Endothelial cell of umbilical vein (primary cell): ENCODE data around the gene PRRT1B. TPM values are rescaled to one million over a fixed set of nuclear protein-coding genes. Genes with fewer than 3 reads are reported as not detected.

Experiments used
- BruUV-seq: library from RNA; stranded (reverse); fragments of 400-500 nt; replicated peaks from 2 replicates; lab custom pipeline; 2021; lab: Mats Ljungman, UMichigan
- CTCF ChIA-PET: fragments of 300-600, 350-600 bp; sonication (Branson Sonifier 250); formaldehyde crosslinking; loops from one replicate; lab custom pipeline; 2021; ENCODE audit warnings: antibody characterized with exemption, inconsistent platforms; lab: Charles Lee
- POLR2A ChIA-PET: fragments of 300-600, 350-600 bp; sonication (Branson Sonifier 250); formaldehyde crosslinking; loops from one replicate; lab custom pipeline; 2021; ENCODE audit warnings: antibody characterized with exemption, inconsistent platforms; lab: Charles Lee
- DNase-seq: peaks from one replicate; pipeline ENCODE4 v3.0.0-alpha.2; 2011; ENCODE audit warnings: low read depth, low spot score
- FAIRE-seq: peaks from 2 replicates; lab custom pipeline; 2011; peaks lifted over from hg19 to GRCh38; lab: Jason Lieb, UNC
- H2AFZ ChIP-seq: 2 replicates; pipeline ENCODE4 v1.6.0; 2012; ENCODE audit warnings: low read depth, low read length, control low read depth, inconsistent platforms
- H3K27ac ChIP-seq: 2 replicates; pipeline ENCODE4 v1.5.1; 2011; ENCODE audit warnings: low read depth, mild to moderate bottlenecking, control low read depth, low read length, moderate library complexity; ENCODE audit not compliant: insufficient read depth
- H3K27me3 ChIP-seq, 2 experiments: 2 replicates each; pipeline versions ENCODE4 v1.6.0 to v1.6.1; 2011; ENCODE audit warnings: low read length in 2 of 2, mixed read lengths in 1 of 2; ENCODE audit not compliant: control insufficient read depth in 2 of 2, insufficient read depth in 2 of 2
- H3K36me3 ChIP-seq, 2 experiments: 2 replicates in 1 of 2; 3 replicates in 1 of 2; pipeline ENCODE4 v1.5.1; 2011; ENCODE audit warnings: low read length in 2 of 2, mild to moderate bottlenecking in 1 of 2, moderate library complexity in 1 of 2; ENCODE audit not compliant: control insufficient read depth in 2 of 2, insufficient read depth in 2 of 2; ENCODE audit errors: extremely low read depth in 1 of 2
- H3K4me1 ChIP-seq: 3 replicates; pipeline ENCODE4 v1.5.1; 2011; ENCODE audit warnings: mild to moderate bottlenecking, low read length; ENCODE audit not compliant: control insufficient read depth, insufficient read depth; ENCODE audit errors: extremely low read depth
- H3K4me2 ChIP-seq: 2 replicates; pipeline ENCODE4 v1.6.1; 2011; ENCODE audit warnings: low read length, control low read depth, mixed read lengths; ENCODE audit not compliant: insufficient read depth
- H3K4me3 ChIP-seq, 3 experiments: fragments of 200-600 bp in 1 of 3; sonication (generic), shearing (Covaris generic) in 1 of 3; replicated peaks in 1 of 3; 2 replicates each; pipeline ENCODE4 v1.5.1; 2011 to 2016; ENCODE audit warnings: control low read depth in 3 of 3, low read length in 3 of 3, mild to moderate bottlenecking in 2 of 3, inconsistent platforms in 1 of 3, low read depth in 1 of 3, moderate library complexity in 1 of 3; ENCODE audit not compliant: insufficient read depth in 1 of 3
- H3K79me2 ChIP-seq: 2 replicates; pipeline ENCODE4 v1.6.0; 2012; ENCODE audit warnings: low read length, inconsistent platforms; ENCODE audit not compliant: control insufficient read depth, insufficient read depth
- H3K9ac ChIP-seq: replicated peaks from 2 replicates; pipeline ENCODE3; 2011; ENCODE audit warnings: low read length, control low read depth; ENCODE audit not compliant: insufficient read depth; ENCODE audit errors: extremely low read depth
- H3K9me1 ChIP-seq: replicated peaks from 3 replicates; pipeline ENCODE4 v1.6.0; 2011; ENCODE audit warnings: mild to moderate bottlenecking, low read length; ENCODE audit not compliant: control insufficient read depth, insufficient read depth; ENCODE audit errors: extremely low read depth
- H3K9me3 ChIP-seq: replicated peaks from 2 replicates; pipeline ENCODE4 v1.5.1; 2012; ENCODE audit warnings: low read length, inconsistent platforms; ENCODE audit not compliant: control insufficient read depth, insufficient read depth
- H4K20me1 ChIP-seq: replicated peaks from 2 replicates; pipeline ENCODE3; 2011; ENCODE audit warnings: mild to moderate bottlenecking, low read length; ENCODE audit not compliant: control insufficient read depth, insufficient read depth; ENCODE audit errors: extremely low read depth
- EZH2 ChIP-seq: IDR thresholded peaks from 2 replicates; pipeline ENCODE4 v1.6.1; 2012; ENCODE audit warnings: borderline replicate concordance, low read depth, mild to moderate bottlenecking, moderate library complexity, low read length, inconsistent platforms; ENCODE audit not compliant: severe bottlenecking
- FOS ChIP-seq: IDR thresholded peaks from 2 replicates; pipeline ENCODE4 v1.6.1; 2011; ENCODE audit warnings: mild to moderate bottlenecking, low read length, moderate library complexity, borderline replicate concordance; ENCODE audit not compliant: insufficient read depth
- GATA2 ChIP-seq: IDR thresholded peaks from 2 replicates; pipeline ENCODE4 v1.7.0; 2011; ENCODE audit warnings: low read depth, mild to moderate bottlenecking, moderate library complexity, mixed read lengths, low read length; ENCODE audit not compliant: insufficient read length, insufficient read depth
- MYC ChIP-seq: IDR thresholded peaks from one replicate; pipeline ENCODE4 v1.6.1; 2011; ENCODE audit warnings: mild to moderate bottlenecking, low read depth, low read length
- POLR2A ChIP-seq: IDR thresholded peaks from 2 replicates; pipeline ENCODE4 v1.6.1; 2012; ENCODE audit warnings: low read depth, mild to moderate bottlenecking, control low read depth, low read length
- POLR2AphosphoS5 ChIP-seq: IDR thresholded peaks from 2 replicates; pipeline ENCODE4 v1.6.1; 2012; ENCODE audit warnings: low read depth, mild to moderate bottlenecking, control low read depth, low read length, moderate library complexity; ENCODE audit not compliant: insufficient read depth
- dilution Hi-C: fragments of 300-500 bp; cut with MboI; formaldehyde crosslinking; loops from one replicate; pipeline ENCODE4 v1.15.0; 2019; ENCODE audit warnings: low sequenced_read_pairs; ENCODE audit not compliant: extremely low pct_ligation_motif_present
- intact Hi-C: fragments of 100-400 bp; cut with micrococcal nuclease; formaldehyde crosslinking; loops from one replicate; pipeline ENCODE4 v1.10.0; 2022
- polyA plus RNA-seq, 4 experiments: library from polyadenylated mRNA; depleted of rRNA in 3 of 4; stranded (reverse) in 3 of 4; unstranded in 1 of 4; fragments of >200 nt; gene quantifications; 2 replicates each; pipeline versions ENCODE4 v1.2.1 to v1.2.3, GENCODE V29; 2011 to 2012; ENCODE audit warnings: missing spikeins in 1 of 4
- total RNA-seq: library from RNA; stranded (reverse); gene quantifications from 2 replicates; pipeline ENCODE4 v1.2.3, GENCODE V29; 2021
- TF ChIP-seq, protein P1 (sequence below), 2 donors: IDR thresholded peaks; 1 replicate in 1 of 2; 2 replicates in 1 of 2; pipeline ENCODE4 v1.5.1; 2011; ENCODE audit warnings: low read length in 2 of 2, mild to moderate bottlenecking in 2 of 2, moderate library complexity in 2 of 2, control low read depth in 1 of 2, inconsistent platforms in 1 of 2, low read depth in 1 of 2; ENCODE audit not compliant: insufficient read depth in 1 of 2; ENCODE audit errors: extremely low read depth in 1 of 2
- TF ChIP-seq, protein P2 (sequence below): IDR thresholded peaks from 2 replicates; pipeline ENCODE4 v1.6.1; 2011; ENCODE audit not compliant: insufficient read depth, insufficient read length

Gene PRRT1B
- total and polyA plus RNA-seq, 2 donors (not counting 3 experiments of a cell fraction or from before 2014, with no cell fraction given) = not detected

- CTCF ChIA-PET = interaction anchor here (0.7 kb wide), 1 partner anchor 9 kb away, joined by 3 read pairs; no protein-coding TSS in a partner anchor
- dilution Hi-C loops (no loop called here), intact Hi-C loops (no loop called here)
- DNase-seq (no peak), FAIRE-seq (no peak)
- Histone ChIP-seq H3K9me3 (no peaks in the 10 kb centered on the region), H4K20me1 (no peaks in the 10 kb centered on the region), H3K4me2 (no peak overlapping the region), H3K36me3 (no peaks in the 10 kb centered on the region), H3K9ac (no peak overlapping the region), H2AFZ (no peak overlapping the region), H3K27ac (no peak overlapping the region), H3K4me3 (no peak overlapping the region), H3K9me1 (no peaks in the 10 kb centered on the region), H3K27me3 (peaks cover 14 to 19% of the 10 kb centered on the region in 2 experiments), H3K79me2 (no peaks in the 10 kb centered on the region), H3K4me1 (no peaks in the 10 kb centered on the region)
- no TSS peak for BruUV-seq
- POLR2A ChIA-PET = no interaction called here
- TF ChIP-seq, protein P1, sequence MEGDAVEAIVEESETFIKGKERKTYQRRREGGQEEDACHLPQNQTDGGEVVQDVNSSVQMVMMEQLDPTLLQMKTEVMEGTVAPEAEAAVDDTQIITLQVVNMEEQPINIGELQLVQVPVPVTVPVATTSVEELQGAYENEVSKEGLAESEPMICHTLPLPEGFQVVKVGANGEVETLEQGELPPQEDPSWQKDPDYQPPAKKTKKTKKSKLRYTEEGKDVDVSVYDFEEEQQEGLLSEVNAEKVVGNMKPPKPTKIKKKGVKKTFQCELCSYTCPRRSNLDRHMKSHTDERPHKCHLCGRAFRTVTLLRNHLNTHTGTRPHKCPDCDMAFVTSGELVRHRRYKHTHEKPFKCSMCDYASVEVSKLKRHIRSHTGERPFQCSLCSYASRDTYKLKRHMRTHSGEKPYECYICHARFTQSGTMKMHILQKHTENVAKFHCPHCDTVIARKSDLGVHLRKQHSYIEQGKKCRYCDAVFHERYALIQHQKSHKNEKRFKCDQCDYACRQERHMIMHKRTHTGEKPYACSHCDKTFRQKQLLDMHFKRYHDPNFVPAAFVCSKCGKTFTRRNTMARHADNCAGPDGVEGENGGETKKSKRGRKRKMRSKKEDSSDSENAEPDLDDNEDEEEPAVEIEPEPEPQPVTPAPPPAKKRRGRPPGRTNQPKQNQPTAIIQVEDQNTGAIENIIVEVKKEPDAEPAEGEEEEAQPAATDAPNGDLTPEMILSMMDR (IDR thresholded peaks at IDR 0.05; ENCODE audit: extremely low read depth in 1 of 2, insufficient read depth in 1 of 2, low read depth in 1 of 2, low read length in 2 of 2) = no peak
- TF ChIP-seq GATA2 = no peak
Measured at GRCh38 chr9:131555841-131556673, 10.7 kb downstream of the PRRT1B start.

DNA sequence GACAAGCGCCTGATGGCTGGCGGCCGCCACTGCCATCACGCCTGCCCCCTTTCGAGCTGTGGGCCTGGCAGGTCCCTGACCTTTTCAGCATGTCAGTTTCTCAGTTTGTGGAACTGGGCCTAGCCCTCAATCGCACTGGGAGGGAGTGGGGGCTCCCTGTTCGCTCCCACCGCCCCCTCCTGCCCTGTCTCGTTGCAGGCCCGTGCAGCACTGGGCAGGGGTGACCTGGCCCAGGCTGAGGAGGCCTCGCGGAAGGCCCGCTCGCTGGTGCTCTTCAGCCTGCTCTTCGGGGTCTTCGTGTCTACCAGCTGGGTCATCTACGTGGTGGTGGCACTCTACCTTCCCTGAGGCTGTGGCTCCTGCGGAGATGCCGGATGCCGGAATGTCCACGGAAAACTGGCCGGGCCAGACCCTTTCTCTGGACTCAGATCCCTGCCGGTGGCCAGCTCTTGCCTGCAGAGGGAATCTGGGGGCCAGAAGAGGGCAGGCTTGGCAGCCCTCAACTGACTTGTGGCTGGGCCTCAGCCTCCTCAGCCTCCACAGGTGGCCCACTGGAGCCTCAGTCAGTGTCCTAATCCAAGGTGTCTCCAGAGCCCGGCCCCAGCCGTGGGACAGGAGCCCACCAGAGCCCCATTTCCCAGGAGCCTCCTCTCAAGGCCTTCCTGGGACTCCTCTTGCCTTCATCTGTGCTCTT, 12.7 kb downstream of the PRRT1B start:
- dilution Hi-C loops (no loop called here), intact Hi-C loops (no loop called here)
- Histone ChIP-seq H3K9me3 (no peaks in the 10 kb centered on the region), H3K36me3 (no peaks in the 10 kb centered on the region), H3K4me2 (no peak overlapping the region), H3K9me1 (no peaks in the 10 kb centered on the region), H3K4me1 (no peaks in the 10 kb centered on the region), H3K27me3 (peaks cover 13 to 17% of the 10 kb centered on the region in 2 experiments), H3K79me2 (no peaks in the 10 kb centered on the region), H4K20me1 (no peaks in the 10 kb centered on the region), H3K9ac (no peak overlapping the region), H2AFZ (no peak overlapping the region), H3K4me3 (no peak overlapping the region), H3K27ac (no peak overlapping the region)
- TF ChIP-seq MYC (no peak), POLR2A (no peak), POLR2AphosphoS5 (no peak), EZH2 (no peak), GATA2 (no peak), FOS (no peak)
- TF ChIP-seq, protein P2, sequence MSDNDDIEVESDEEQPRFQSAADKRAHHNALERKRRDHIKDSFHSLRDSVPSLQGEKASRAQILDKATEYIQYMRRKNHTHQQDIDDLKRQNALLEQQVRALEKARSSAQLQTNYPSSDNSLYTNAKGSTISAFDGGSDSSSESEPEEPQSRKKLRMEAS = no peak
- TF ChIP-seq, protein P1 (IDR thresholded peaks at IDR 0.05; ENCODE audit: extremely low read depth in 1 of 2, insufficient read depth in 1 of 2, low read depth in 1 of 2, low read length in 2 of 2) = no peak
- DNase-seq = no peak
- CTCF ChIA-PET = no interaction called here
- no TSS peak for BruUV-seq
- no peak for FAIRE-seq
- POLR2A ChIA-PET = no interaction called here
